MCF 10A (cell line): ENCODE measurements around the gene SH3PXD2B. TPM values are rescaled to one million over a fixed set of nuclear protein-coding genes. Genes with fewer than 3 reads are reported as not detected.
"Not testable (repeated sequence)": the region's sequence is repeated elsewhere in the genome, so short reads cannot be mapped to it uniquely, and the experiment has no call there.

Experiments used
- BruUV-seq: library from RNA; stranded (reverse); fragments of 400-500 nt; replicated peaks from 2 replicates; lab custom pipeline; 2021; lab: Mats Ljungman, UMichigan
- CTCF ChIA-PET: fragments of 300-600 bp; sonication (Branson Sonifier 250); formaldehyde crosslinking; extraction: SDS; loops from one replicate; lab custom pipeline; 2021; ENCODE audit warnings: antibody characterized with exemption, inconsistent platforms; lab: Yijun Ruan, JAX
- POLR2A ChIA-PET: fragments of 300-600, 350-650 bp; sonication (Branson Sonifier 250); formaldehyde crosslinking; extraction: SDS; loops from one replicate; lab custom pipeline; 2020; ENCODE audit warnings: antibody characterized with exemption, inconsistent platforms; lab: Yijun Ruan, JAX
- DNase-seq: peaks from one replicate; pipeline ENCODE4 v3.0.0-alpha.2; 2018; ENCODE audit not compliant: unreplicated experiment
- H3K27ac Mint-ChIP-seq: one replicate; pipeline ENCODE4 v1.8.0; 2022; ENCODE audit warnings: mild to moderate bottlenecking, low read depth, mixed read lengths; ENCODE audit not compliant: unreplicated experiment
- H3K27me3 Mint-ChIP-seq: one replicate; pipeline ENCODE4 v1.8.0; 2022; ENCODE audit warnings: mixed read lengths; ENCODE audit not compliant: insufficient read depth, unreplicated experiment
- H3K36me3 Mint-ChIP-seq: one replicate; pipeline ENCODE4 v1.8.0; 2022; ENCODE audit warnings: mild to moderate bottlenecking, moderate library complexity, mixed read lengths; ENCODE audit not compliant: insufficient read depth, unreplicated experiment
- H3K4me1 Mint-ChIP-seq: one replicate; pipeline ENCODE4 v1.8.0; 2022; ENCODE audit warnings: mixed read lengths; ENCODE audit not compliant: insufficient read depth, unreplicated experiment
- H3K4me3 Mint-ChIP-seq: one replicate; pipeline ENCODE4 v1.8.0; 2022; ENCODE audit warnings: mild to moderate bottlenecking, moderate library complexity, mixed read lengths; ENCODE audit not compliant: unreplicated experiment
- H3K9me3 Mint-ChIP-seq: one replicate; pipeline ENCODE4 v1.8.0; 2022; ENCODE audit warnings: mixed read lengths; ENCODE audit not compliant: unreplicated experiment
- CTCF ChIP-seq: fragments of 200-600 bp; IDR thresholded peaks from one replicate; pipeline ENCODE4 v1.8.0; 2022; ENCODE audit warnings: antibody characterized with exemption, mild to moderate bottlenecking; ENCODE audit not compliant: unreplicated experiment
- intact Hi-C: fragments of 100-400 bp; cut with micrococcal nuclease; formaldehyde crosslinking; loops from 2 replicates; pipeline ENCODE4 v1.14.1; 2022
- total RNA-seq: library from RNA; stranded (reverse); gene quantifications from 2 replicates; pipeline ENCODE4 v1.2.3, GENCODE V29; 2022

Gene SH3PXD2B
- total RNA-seq, 1 experiment from 2014 or later = 34.1 TPM

GRCh38 chr5:172370237-172370640 lies 84.1 kb downstream of the SH3PXD2B start:
- Mint-ChIP-seq H3K27me3 (no peaks in the 10 kb centered on the region), H3K27ac (no peak overlapping the region), H3K36me3 (peaks cover 53% of the 10 kb centered on the region), H3K9me3 (peaks cover 16% of the 10 kb centered on the region), H3K4me1 (peaks cover 11% of the 10 kb centered on the region), H3K4me3 (no peak overlapping the region)
- BruUV-seq = no TSS peak
- ChIA-PET POLR2A (interaction anchor here (0.8 to 1.4 kb wide), 4 partner anchors 10 to 57 kb away, joined by 3 to 5 read pairs (median 3); no protein-coding TSS in a partner anchor), CTCF (interaction anchor here (0.5 to 2.7 kb wide), 10 partner anchors 9 to 1692 kb away, joined by 3 to 11 read pairs (median 4); no protein-coding TSS in a partner anchor)
- intact Hi-C loops = no loop called here
- peak; percentile 31 for DNase-seq
- TF ChIP-seq CTCF = no peak

- H3K27ac Mint-ChIP-seq, H3K27me3 Mint-ChIP-seq, BruUV-seq, DNase-seq, H3K4me3 Mint-ChIP-seq, intact Hi-C loops: not testable (repeated sequence)
- Mint-ChIP-seq H3K9me3 (peaks cover 16% of the 10 kb centered on the region), H3K36me3 (peaks cover 44% of the 10 kb centered on the region), H3K4me1 (peaks cover 17% of the 10 kb centered on the region)
- CTCF ChIA-PET = interaction anchor here (0.7 kb wide), 3 partner anchors 23 to 328 kb away, joined by 3 to 4 read pairs (median 3); no protein-coding TSS in a partner anchor
- POLR2A ChIA-PET = interaction anchor here (1.1 kb wide), 1 partner anchor 44 kb away, joined by 4 read pairs; no protein-coding TSS in a partner anchor
Observed at GRCh38 chr5:172368699-172369098, 85.6 kb downstream of the SH3PXD2B start.

- TF ChIP-seq CTCF = no peak
- DNase-seq = no peak
- POLR2A ChIA-PET = interaction anchor here (2.4 kb wide), 1 partner anchor 17 kb away, joined by 7 read pairs; no protein-coding TSS in a partner anchor
- peak overlapping the region; percentile 74 for H3K27ac Mint-ChIP-seq
- intact Hi-C loops = no loop called here
- CTCF ChIA-PET = interaction anchor here (2.2 kb wide), 1 partner anchor 86 kb away, joined by 10 read pairs; no protein-coding TSS in a partner anchor
- peaks cover 49% of the 10 kb centered on the region for H3K36me3 Mint-ChIP-seq
- BruUV-seq = no TSS peak
- H3K4me1 Mint-ChIP-seq = peaks cover 42% of the 10 kb centered on the region
- H3K4me3 Mint-ChIP-seq = no peak overlapping the region
- H3K9me3 Mint-ChIP-seq = peaks cover 16% of the 10 kb centered on the region
- no peaks in the 10 kb centered on the region for H3K27me3 Mint-ChIP-seq
Observed at GRCh38 chr5:172365948-172366608, 88.2 kb downstream of the SH3PXD2B start.

GRCh38 chr5:172364773-172365172 lies 89.6 kb downstream of the SH3PXD2B start:
- peak overlapping the region; percentile 74 for H3K27ac Mint-ChIP-seq
- intact Hi-C loops = no loop called here

More at GRCh38 chr5:172364773-172365172, 89.6 kb downstream of the SH3PXD2B start:
- Mint-ChIP-seq H3K36me3 (peaks cover 41% of the 10 kb centered on the region), H3K4me1 (peaks cover 46% of the 10 kb centered on the region), H3K27me3 (no peaks in the 10 kb centered on the region), H3K9me3 (peaks cover 10% of the 10 kb centered on the region), H3K4me3 (no peak overlapping the region)
- TF ChIP-seq CTCF = no peak
- BruUV-seq = no TSS peak
- CTCF ChIA-PET = interaction anchor here (0.7 to 2.2 kb wide), 2 partner anchors 66 to 87 kb away, joined by 3 to 10 read pairs; no protein-coding TSS in a partner anchor
- POLR2A ChIA-PET = interaction anchor here (0.8 to 2.4 kb wide), 2 partner anchors 19 to 48 kb away, joined by 3 to 7 read pairs; no protein-coding TSS in a partner anchor
- DNase-seq = peak; percentile 40
